AG04449 (cell line): Measurements from ENCODE around the gene CDK5RAP2.

Experiments used
- CTCF ChIA-PET: fragments of 350-600 bp; formaldehyde crosslinking; extraction: SDS; loops from one replicate; lab custom pipeline; 2021; ENCODE audit warnings: antibody characterized with exemption; lab: Yijun Ruan, JAX
- POLR2A ChIA-PET: fragments of 400-600, 350-600 bp; formaldehyde crosslinking; extraction: SDS; loops from one replicate; lab custom pipeline; 2020; ENCODE audit warnings: antibody characterized with exemption, inconsistent platforms; lab: Yijun Ruan, JAX
- DNase-seq: peaks from one replicate; pipeline ENCODE4 v3.0.0-alpha.2; 2010; ENCODE audit warnings: low read depth, low spot score
- H3K4me3 ChIP-seq: 2 replicates; pipeline ENCODE4 v1.5.1; 2011; ENCODE audit warnings: low read depth, mild to moderate bottlenecking, control low read depth, low read length
- TF ChIP-seq, protein P1 (sequence below): IDR thresholded peaks from one replicate; pipeline ENCODE4 v1.5.1; 2011; ENCODE audit warnings: mild to moderate bottlenecking, moderate library complexity, low read length, control low read depth, inconsistent platforms; ENCODE audit not compliant: insufficient read depth; ENCODE audit errors: missing control alignments

The CDK5RAP2 gene

DNA sequence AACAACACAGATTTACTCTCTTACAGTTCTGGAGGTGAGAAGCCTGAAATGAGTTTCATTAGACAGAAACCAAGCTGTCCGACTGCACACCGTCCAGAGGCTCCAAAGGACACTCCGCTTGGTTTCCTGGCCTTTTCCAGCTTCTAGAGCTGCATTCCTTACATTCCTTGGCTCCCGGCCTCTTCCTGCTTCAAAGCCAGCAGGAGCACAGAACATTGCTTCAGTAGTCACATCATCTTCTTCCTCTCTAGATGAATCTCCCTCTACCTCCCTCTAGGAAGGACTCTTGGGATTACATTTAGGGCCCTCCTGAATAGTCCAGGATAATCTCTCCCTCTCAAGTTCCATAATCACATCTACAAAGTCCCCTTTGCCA, 213.3 kb downstream of the CDK5RAP2 start:
- POLR2A ChIA-PET: interaction anchor here (0.7 kb wide), 1 partner anchor 23 kb away, joined by 4 read pairs; no protein-coding TSS in a partner anchor
- CTCF ChIA-PET: interaction anchor here (0.9 to 2.8 kb wide), 11 partner anchors 10 to 165 kb away, joined by 3 to 17 read pairs (median 5); no protein-coding TSS in a partner anchor
- H3K4me3 ChIP-seq: no peak overlapping the region
- DNase-seq: peak; percentile 62
- TF ChIP-seq, protein P1, sequence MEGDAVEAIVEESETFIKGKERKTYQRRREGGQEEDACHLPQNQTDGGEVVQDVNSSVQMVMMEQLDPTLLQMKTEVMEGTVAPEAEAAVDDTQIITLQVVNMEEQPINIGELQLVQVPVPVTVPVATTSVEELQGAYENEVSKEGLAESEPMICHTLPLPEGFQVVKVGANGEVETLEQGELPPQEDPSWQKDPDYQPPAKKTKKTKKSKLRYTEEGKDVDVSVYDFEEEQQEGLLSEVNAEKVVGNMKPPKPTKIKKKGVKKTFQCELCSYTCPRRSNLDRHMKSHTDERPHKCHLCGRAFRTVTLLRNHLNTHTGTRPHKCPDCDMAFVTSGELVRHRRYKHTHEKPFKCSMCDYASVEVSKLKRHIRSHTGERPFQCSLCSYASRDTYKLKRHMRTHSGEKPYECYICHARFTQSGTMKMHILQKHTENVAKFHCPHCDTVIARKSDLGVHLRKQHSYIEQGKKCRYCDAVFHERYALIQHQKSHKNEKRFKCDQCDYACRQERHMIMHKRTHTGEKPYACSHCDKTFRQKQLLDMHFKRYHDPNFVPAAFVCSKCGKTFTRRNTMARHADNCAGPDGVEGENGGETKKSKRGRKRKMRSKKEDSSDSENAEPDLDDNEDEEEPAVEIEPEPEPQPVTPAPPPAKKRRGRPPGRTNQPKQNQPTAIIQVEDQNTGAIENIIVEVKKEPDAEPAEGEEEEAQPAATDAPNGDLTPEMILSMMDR: peak; percentile 54

DNA sequence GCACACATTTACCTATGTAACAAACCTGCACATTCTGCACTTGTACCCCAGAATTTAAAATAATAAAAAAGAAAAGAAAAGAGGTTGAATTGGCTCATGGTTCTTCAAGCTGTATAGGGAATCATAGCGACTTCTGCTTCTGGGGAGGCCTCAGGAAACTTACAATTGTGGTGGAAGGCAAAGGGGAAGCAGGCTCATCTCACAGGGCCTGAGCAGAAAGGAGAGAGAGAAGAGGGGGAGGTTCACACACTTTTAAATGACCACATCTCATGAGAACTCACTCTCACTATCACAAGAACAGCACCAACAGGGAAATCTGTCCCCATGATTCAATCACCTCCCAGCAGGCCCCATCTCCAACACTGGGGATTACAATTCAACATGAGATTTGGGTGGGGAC, 214.6 kb downstream of the CDK5RAP2 start:
- TF ChIP-seq, protein P1: no peak
- H3K4me3 ChIP-seq: no peak overlapping the region
- ChIA-PET POLR2A (no interaction called here), CTCF (interaction anchor here (1.3 to 2.8 kb wide), 4 partner anchors 8 to 166 kb away, joined by 3 to 14 read pairs (median 6); no protein-coding TSS in a partner anchor)
- no peak for DNase-seq

DNA sequence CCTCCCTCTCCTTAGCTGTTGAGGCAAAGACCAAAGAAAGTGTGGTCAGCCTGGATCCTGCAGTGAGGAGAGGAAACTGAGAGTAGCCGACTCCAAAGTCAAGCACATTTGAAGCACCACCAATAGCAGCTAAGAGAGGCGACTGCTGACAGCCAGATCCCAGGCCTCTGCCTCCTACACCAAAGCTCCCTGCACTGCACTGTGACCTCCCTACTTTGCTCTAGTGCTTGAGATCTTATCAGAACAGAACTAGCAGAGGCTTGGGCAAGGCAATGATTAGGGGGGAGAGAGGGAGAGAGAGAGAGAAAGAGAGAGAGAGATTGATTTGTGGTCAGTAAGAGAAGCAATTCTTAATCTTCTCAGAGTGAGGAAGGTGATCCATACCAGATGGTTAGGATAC, 216.3 kb downstream of the CDK5RAP2 start:
- no peak overlapping the region for H3K4me3 ChIP-seq
- TF ChIP-seq, protein P1: no peak
- ChIA-PET CTCF (interaction anchor here (0.7 to 1.3 kb wide), 2 partner anchors 9 to 113 kb away, joined by 3 read pairs; no protein-coding TSS in a partner anchor), POLR2A (no interaction called here)
- no peak for DNase-seq

DNA sequence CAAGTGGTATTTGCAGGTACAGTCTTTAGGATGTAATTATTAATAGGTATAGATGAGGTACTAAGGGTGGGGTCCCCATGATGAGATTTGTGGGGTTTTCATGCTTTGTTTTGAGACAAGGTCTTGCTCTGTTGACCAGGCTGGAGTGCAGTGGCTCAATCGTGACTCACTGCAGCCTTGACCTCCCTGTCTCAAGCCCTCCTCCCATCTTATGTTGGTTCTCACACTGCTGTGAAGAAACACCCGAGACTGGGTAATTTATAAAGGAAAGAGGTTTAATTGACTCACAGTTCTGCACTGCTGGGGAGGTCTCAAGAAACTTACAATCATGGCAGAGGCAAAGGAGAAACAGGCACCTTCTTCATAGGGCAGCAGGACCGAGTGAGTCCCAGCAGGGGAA, 217.5 kb downstream of the CDK5RAP2 start:
- no peak overlapping the region for H3K4me3 ChIP-seq
- CTCF ChIA-PET: interaction anchor here (0.6 to 1.2 kb wide), 2 partner anchors 115 to 218 kb away, joined by 3 to 4 read pairs; no protein-coding TSS in a partner anchor
- no peak for DNase-seq
- POLR2A ChIA-PET: interaction anchor here (0.7 kb wide), 1 partner anchor 991 kb away, joined by 3 read pairs; no protein-coding TSS in a partner anchor
- TF ChIP-seq, protein P1: no peak

DNA sequence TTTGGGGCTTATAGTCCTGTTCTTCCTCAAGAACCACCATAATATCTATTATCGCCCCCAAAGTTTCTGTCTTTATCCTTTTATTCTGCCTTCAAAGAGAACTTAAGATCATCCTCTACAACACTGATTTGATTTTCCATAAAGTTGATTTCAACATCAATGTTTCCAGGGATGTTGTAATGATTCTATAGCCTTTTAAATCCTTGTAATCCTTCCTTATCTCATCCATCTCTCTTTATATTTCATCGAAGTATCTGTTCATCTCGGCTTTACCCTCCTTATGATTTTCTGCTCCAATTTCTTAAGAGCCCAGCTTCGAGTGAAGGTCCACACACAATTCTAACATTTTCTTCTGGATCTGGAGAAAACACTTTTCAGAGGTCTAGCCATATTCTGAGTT, 218.4 kb downstream of the CDK5RAP2 start:
- ChIA-PET CTCF (interaction anchor here (1.2 kb wide), 2 partner anchors 13 to 116 kb away, joined by 4 read pairs; no protein-coding TSS in a partner anchor), POLR2A (no interaction called here)
- H3K4me3 ChIP-seq: no peak overlapping the region
- TF ChIP-seq, protein P1: no peak
- no peak for DNase-seq

DNA sequence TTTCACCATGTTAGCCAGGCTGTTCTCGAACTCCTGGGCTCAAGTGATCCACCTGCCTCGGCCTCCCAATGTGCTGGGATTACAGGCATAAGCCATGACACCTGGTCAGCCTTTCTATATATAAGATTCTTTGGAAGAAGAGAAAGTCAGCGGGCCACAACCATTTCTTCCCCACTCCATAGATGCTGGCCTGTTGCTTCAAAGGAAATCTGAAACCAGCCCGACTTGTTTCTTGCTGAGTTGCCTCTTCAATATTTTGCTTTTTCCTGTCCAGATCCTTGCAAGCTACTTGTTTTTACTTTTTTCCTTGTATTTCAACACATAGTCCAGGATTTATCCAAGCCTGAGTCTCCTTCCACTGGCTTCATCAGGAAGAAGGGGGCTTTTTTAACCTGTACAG, 219.5 kb downstream of the CDK5RAP2 start:
- TF ChIP-seq, protein P1: no peak
- no peak overlapping the region for H3K4me3 ChIP-seq
- no peak for DNase-seq
- POLR2A ChIA-PET: no interaction called here
- CTCF ChIA-PET: interaction anchor here (1.1 to 1.4 kb wide), 3 partner anchors 9 to 117 kb away, joined by 4 read pairs; no protein-coding TSS in a partner anchor
